Thoracic aorta (tissue), 2 donors: ENCODE results near the gene ZNF609. TPM values are rescaled to one million over a fixed set of nuclear protein-coding genes. Genes with fewer than 3 reads are reported as not detected.

Experiments used
- ATAC-seq: fragments of 150-250 bp; one replicate; pipeline ENCODE4 v1.8.0; 2017; ENCODE audit warnings: low read depth; ENCODE audit not compliant: insufficient number of reproducible peaks, low FRiP score
- DNase-seq: peaks from one replicate; pipeline ENCODE4 v3.0.0-alpha.2; 2020; ENCODE audit warnings: low spot score
- H3K27ac ChIP-seq, 2 donors: fragments of 200-600 bp; sonication (generic); 1 replicate in 1 of 2; 2 replicates in 1 of 2; pipeline ENCODE4 v1.5.1; 2016; ENCODE audit warnings: mild to moderate bottlenecking in 2 of 2, moderate library complexity in 2 of 2
- H3K27me3 ChIP-seq: fragments of 200-600 bp; sonication (generic); replicated peaks from 2 replicates; pipeline ENCODE4 v1.6.0; 2016; ENCODE audit warnings: mild to moderate bottlenecking; ENCODE audit not compliant: insufficient read depth
- H3K36me3 ChIP-seq: fragments of 200-600 bp; sonication (generic); one replicate; pipeline ENCODE4 v1.5.1; 2016
- H3K4me1 ChIP-seq, 2 donors: fragments of 200-600 bp; sonication (generic); 1 replicate in 1 of 2; 2 replicates in 1 of 2; pipeline versions ENCODE4 v1.5.1 to v1.6.0; 2016; ENCODE audit warnings: low read depth in 2 of 2, mild to moderate bottlenecking in 1 of 2; ENCODE audit not compliant: control insufficient read depth in 1 of 2
- H3K4me3 ChIP-seq: fragments of 200-600 bp; sonication (generic); 2 replicates; pipeline ENCODE4 v1.5.1; 2016; ENCODE audit warnings: mild to moderate bottlenecking
- H3K9me3 ChIP-seq: fragments of 200-600 bp; sonication (generic); 2 replicates; pipeline ENCODE4 v1.5.1; 2016
- total RNA-seq, 2 donors: library from RNA; depleted of rRNA; stranded (reverse); fragments of >200 nt; gene quantifications; one replicate each; pipeline versions ENCODE4 v1.1.0 to v1.2.3, GENCODE V29; 2016
- TF ChIP-seq, protein P1 (sequence below): fragments of 200-600 bp; sonication (generic); IDR thresholded peaks from one replicate; pipeline ENCODE4 v1.5.1; 2019; ENCODE audit warnings: antibody characterized with exemption

The ZNF609 gene
- total RNA-seq, 2 donors from 2014 or later, result 25.2 to 38.8 TPM

DNA sequence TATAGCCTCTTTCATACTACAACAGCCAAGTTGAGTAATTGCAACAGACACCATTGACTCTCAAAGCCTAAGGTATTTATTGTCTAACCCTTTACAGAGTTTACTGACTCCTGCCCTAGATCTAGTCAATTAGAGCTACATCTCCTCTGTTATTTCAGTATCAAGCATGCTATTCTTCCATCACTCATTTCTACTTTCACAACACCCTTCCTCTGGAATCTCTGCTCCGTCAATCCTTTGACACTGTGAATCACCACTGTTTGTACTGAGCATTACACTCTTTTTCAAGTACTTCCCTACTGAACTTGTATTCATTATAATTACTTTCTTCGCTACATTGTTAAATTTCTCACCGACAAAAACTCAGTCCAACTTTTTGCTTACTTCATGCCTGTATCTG is 121.8 kb downstream of the ZNF609 start:
- DNase-seq (no peak), ATAC-seq (no peak)
- H3K9me3 ChIP-seq, result peaks cover 8% of the 10 kb centered on the region
- no peak overlapping the region for H3K27ac ChIP-seq
- H3K36me3 ChIP-seq, result no peaks in the 10 kb centered on the region
- no peak overlapping the region for H3K4me3 ChIP-seq
- no peaks in the 10 kb centered on the region for H3K27me3 ChIP-seq
- no peaks in the 10 kb centered on the region for H3K4me1 ChIP-seq
- TF ChIP-seq, protein P1, sequence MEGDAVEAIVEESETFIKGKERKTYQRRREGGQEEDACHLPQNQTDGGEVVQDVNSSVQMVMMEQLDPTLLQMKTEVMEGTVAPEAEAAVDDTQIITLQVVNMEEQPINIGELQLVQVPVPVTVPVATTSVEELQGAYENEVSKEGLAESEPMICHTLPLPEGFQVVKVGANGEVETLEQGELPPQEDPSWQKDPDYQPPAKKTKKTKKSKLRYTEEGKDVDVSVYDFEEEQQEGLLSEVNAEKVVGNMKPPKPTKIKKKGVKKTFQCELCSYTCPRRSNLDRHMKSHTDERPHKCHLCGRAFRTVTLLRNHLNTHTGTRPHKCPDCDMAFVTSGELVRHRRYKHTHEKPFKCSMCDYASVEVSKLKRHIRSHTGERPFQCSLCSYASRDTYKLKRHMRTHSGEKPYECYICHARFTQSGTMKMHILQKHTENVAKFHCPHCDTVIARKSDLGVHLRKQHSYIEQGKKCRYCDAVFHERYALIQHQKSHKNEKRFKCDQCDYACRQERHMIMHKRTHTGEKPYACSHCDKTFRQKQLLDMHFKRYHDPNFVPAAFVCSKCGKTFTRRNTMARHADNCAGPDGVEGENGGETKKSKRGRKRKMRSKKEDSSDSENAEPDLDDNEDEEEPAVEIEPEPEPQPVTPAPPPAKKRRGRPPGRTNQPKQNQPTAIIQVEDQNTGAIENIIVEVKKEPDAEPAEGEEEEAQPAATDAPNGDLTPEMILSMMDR, result no peak

DNA sequence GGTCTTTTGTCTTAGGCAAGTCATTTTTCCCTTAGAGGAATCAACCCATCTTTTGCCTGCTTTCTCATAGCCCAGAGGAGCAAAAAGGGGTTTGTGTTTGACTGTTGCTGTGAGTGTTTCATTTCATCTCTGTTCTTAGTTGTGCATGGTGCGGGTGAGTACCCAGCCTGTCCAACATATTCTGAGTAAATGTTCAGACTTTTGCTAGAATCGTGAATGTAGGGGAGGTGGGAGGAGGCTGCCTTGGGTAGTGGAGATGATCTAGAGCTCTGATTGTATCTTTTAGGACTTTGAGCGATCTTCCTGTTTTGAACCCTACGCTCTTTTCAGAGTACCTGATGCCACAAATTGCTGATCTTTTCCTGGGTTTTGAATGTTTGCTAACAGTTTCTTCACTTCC is 123.1 kb downstream of the ZNF609 start:
- TF ChIP-seq, protein P1, result no peak
- DNase-seq (no peak), ATAC-seq (no peak)
- no peaks in the 10 kb centered on the region for H3K36me3 ChIP-seq
- peaks cover 8% of the 10 kb centered on the region for H3K9me3 ChIP-seq
- no peak overlapping the region for H3K27ac ChIP-seq
- no peaks in the 10 kb centered on the region for H3K27me3 ChIP-seq
- H3K4me3 ChIP-seq, result no peak overlapping the region
- no peaks in the 10 kb centered on the region for H3K4me1 ChIP-seq

DNA sequence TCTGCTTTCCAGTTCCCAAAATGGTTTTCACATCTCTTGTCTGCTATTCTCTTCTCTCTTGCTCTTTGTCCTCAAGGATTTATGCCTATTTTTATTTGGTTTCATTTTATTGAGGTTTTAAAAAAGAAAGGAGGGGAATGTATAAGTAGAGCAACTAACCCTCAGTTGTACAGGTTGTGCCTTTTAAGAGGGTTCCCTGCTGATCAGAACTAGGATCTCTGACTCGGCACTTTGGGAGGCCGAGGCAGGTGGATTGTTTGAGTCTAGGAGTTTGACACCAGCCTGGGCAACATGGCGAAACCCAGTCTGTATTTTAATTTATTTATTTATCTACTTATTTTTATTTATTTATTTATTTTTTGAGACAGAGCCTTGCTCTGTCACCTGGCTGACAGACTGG is 123.6 kb downstream of the ZNF609 start:
- ATAC-seq (no peak), DNase-seq (no peak)
- TF ChIP-seq, protein P1, result no peak
- Histone ChIP-seq H3K4me1 (no peaks in the 10 kb centered on the region), H3K36me3 (no peaks in the 10 kb centered on the region), H3K4me3 (no peak overlapping the region), H3K9me3 (peaks cover 8% of the 10 kb centered on the region), H3K27ac (no peak overlapping the region), H3K27me3 (no peaks in the 10 kb centered on the region)

DNA sequence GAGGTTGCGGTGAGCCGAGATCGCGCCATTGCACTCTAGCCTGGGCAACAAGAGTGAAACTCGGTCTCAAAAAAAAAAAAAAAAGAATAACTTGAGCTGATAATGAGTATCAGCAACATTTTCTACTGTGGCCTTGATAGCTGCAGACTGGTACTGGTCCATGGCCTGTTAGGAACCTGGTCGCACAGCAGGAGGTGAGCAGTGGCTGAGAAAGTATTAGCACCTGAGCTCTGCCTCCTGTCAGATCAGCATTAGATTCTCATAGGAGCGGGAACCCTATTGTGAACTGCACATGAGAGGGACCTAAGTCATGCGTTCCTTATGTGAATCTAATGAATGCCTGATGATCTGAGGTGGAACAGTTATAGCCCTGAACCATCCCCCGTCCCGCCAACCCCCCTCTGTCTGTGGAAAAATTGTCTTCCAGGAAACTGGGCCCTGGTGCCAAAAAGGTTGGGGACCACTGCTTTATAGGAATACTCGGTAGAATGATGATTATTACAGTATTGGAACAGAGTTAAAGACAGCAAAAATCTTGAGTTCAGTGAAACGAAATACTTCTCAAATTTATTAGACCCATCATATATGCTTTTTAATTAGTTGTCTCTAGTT is 126.0 kb downstream of the ZNF609 start:
- H3K36me3 ChIP-seq, result no peaks in the 10 kb centered on the region

DNA sequence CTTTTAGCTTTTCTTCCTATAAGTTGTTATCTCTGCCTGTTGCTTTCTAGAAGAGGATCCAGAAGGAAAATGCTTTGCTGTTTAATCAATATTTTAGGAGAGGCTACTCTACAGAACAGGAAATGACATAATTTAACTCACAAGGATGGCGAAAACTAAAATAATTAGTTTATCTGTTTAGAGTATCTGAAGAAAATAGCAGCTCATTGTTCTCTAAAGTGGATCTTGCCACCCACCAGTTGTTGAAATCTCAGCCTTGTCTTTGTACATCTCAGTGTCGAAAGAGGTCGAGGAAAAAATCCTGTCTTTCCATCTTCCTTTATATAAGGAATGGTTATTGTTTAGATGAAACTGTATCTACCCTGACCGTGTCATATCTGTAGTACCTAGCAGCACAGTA is 126.6 kb downstream of the ZNF609 start:
- Histone ChIP-seq H3K4me3 (no peak overlapping the region), H3K27ac (no peak overlapping the region), H3K4me1 (no peaks in the 10 kb centered on the region), H3K27me3 (no peaks in the 10 kb centered on the region), H3K36me3 (no peaks in the 10 kb centered on the region), H3K9me3 (no peaks in the 10 kb centered on the region)
- ATAC-seq (no peak), DNase-seq (no peak)
- TF ChIP-seq, protein P1, result no peak

More for the DNA sequence above, 126.0 kb downstream of the ZNF609 start:
- Histone ChIP-seq H3K4me3 (no peak overlapping the region), H3K27me3 (no peaks in the 10 kb centered on the region), H3K4me1 (no peaks in the 10 kb centered on the region), H3K27ac (no peak overlapping the region), H3K9me3 (no peaks in the 10 kb centered on the region)
- TF ChIP-seq, protein P1, result no peak
- no peak for ATAC-seq
- no peak for DNase-seq
